ENCODE measurements around the gene CNNM2.

DNA sequence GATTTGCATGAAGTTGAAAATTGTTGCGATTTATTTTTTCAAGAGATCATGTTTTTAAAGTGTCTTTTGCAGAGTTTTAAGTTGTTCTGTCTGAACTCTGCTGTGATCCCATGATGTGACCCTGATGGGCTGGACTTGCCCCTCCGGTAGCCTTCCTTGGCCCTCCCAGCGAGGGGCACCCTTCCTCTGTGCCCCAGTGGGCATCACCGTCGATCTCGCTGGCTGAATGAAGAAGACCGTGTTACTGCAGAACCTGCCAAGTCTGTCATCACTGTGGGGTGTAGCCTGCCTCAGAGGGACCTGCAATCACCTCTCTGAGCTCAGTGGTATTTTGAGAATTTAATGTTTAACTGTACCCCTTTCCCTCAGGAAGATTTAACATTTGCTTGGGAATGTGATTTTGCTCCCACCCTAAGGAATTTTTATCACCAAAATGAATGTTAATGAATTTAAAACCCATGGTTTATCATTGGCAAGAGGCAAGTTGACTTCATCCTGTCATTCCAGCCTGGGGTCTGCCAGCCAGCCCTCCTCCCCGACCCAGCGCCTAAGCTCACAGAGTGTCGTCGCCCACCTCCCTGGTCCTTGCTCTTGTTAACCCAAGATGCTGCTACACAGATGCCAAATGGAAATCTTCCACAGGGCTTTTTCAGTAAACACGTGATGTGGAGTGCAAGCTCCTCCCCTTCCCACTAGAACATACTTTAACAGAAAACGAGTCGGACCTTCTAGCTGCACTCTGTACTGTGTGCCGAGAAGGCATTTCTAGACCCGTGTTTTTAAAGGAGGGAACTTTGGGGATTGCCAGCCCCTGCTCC, 159.6 kb downstream of the CNNM2 start:
- TF ChIP-seq, protein P1, sequence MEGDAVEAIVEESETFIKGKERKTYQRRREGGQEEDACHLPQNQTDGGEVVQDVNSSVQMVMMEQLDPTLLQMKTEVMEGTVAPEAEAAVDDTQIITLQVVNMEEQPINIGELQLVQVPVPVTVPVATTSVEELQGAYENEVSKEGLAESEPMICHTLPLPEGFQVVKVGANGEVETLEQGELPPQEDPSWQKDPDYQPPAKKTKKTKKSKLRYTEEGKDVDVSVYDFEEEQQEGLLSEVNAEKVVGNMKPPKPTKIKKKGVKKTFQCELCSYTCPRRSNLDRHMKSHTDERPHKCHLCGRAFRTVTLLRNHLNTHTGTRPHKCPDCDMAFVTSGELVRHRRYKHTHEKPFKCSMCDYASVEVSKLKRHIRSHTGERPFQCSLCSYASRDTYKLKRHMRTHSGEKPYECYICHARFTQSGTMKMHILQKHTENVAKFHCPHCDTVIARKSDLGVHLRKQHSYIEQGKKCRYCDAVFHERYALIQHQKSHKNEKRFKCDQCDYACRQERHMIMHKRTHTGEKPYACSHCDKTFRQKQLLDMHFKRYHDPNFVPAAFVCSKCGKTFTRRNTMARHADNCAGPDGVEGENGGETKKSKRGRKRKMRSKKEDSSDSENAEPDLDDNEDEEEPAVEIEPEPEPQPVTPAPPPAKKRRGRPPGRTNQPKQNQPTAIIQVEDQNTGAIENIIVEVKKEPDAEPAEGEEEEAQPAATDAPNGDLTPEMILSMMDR (conservative IDR thresholded peaks at IDR 0.05; ENCODE audit: low read depth, low read length) = no peak
- TF ChIP-seq EZH2phosphoT487 (IDR thresholded peaks at IDR 0.05; ENCODE audit: borderline replicate concordance, low read length) (no peak), EZH2 (IDR thresholded peaks at IDR 0.05; ENCODE audit: low read length, unreplicated experiment) (no peak)
